AG09309 (cell line): ENCODE measurements around the gene RBM46.

ENCODE experiments used
- DNase-seq: peaks from one replicate; pipeline ENCODE4 v3.0.0-alpha.2; 2010; ENCODE audit warnings: low read depth
- H3K4me3 ChIP-seq: 2 replicates; pipeline ENCODE4 v1.5.1; 2011; ENCODE audit warnings: mild to moderate bottlenecking, low read depth, low read length, moderate library complexity; ENCODE audit not compliant: control insufficient read depth
- TF ChIP-seq, protein P1 (sequence below): IDR thresholded peaks from 2 replicates; pipeline ENCODE4 v1.5.1; 2011; ENCODE audit warnings: mild to moderate bottlenecking, low read depth, low read length, inconsistent platforms; ENCODE audit not compliant: insufficient read depth, control insufficient read depth; ENCODE audit errors: missing control alignments

RBM46 gene

DNA sequence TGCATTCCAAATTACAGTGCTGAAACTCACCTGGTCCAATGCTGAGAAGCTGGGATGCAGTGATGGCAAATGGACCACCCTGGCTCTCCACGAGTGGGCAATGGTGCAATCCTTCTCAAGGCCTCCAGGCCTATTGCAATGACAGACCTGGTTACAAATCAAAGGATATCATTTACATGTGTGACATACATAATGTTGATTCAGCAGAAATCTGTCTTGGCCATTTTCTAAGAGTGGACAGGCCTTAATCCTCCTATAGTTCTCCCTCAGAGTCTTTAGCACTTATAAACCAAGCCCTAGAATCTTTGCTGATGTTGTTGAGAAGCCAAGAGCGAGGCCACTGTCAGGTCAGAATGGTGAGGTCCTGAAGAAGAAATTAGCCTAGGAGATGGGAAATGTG is 20.2 kb upstream of the RBM46 start:
- H3K4me3 ChIP-seq = no peak overlapping the region
- TF ChIP-seq, protein P1, sequence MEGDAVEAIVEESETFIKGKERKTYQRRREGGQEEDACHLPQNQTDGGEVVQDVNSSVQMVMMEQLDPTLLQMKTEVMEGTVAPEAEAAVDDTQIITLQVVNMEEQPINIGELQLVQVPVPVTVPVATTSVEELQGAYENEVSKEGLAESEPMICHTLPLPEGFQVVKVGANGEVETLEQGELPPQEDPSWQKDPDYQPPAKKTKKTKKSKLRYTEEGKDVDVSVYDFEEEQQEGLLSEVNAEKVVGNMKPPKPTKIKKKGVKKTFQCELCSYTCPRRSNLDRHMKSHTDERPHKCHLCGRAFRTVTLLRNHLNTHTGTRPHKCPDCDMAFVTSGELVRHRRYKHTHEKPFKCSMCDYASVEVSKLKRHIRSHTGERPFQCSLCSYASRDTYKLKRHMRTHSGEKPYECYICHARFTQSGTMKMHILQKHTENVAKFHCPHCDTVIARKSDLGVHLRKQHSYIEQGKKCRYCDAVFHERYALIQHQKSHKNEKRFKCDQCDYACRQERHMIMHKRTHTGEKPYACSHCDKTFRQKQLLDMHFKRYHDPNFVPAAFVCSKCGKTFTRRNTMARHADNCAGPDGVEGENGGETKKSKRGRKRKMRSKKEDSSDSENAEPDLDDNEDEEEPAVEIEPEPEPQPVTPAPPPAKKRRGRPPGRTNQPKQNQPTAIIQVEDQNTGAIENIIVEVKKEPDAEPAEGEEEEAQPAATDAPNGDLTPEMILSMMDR = no peak
- DNase-seq = no peak

DNA sequence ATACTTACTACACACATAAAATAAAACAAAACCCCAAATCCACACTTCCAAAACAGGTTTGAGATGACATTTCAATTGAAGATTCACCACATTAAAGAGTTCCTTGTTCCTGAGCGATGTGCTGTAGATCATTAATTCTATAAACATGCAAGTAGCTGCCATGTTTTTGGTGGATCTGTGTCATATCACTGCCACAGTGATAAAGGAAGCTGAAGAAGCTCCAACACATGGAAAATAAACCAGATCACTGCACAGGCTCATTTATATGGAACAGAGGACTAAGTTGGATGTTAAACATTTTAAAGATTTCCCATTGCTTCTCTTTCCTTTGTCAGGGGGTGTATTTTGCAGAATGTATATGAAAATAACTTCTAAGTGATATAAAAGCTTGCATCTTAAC is 2.8 kb upstream of the RBM46 start:
- no peak overlapping the region for H3K4me3 ChIP-seq
- DNase-seq = no peak
- TF ChIP-seq, protein P1 = no peak

DNA sequence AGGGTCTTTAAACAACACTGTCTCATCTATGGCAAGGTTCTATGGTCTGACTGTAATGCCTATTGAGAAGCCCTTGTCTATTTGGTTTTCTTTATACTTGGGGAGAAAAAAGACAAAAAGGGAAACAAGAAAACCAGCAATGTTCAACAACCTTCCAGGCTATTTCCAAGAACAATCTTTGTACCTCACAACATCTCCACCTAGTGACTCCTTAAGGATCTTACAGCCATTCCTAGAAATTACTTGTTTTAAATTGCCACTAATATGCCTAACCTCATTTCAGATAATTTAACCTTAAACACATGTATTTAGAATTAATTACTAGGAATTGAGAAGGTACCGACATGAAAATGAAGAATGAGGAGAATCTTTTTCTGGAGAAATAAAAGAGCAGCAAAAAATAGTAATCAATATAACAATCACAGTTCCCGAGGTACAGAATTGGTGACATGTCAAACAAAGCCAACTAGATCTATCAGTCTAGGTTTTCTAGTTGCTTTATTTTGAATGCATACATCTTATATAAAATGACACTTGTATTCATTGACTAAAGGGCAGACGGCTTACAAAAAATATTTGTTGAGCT is 1.6 kb upstream of the RBM46 start:
- peak; percentile 5 for DNase-seq
- TF ChIP-seq, protein P1 = peak; percentile 50
- H3K4me3 ChIP-seq = no peak overlapping the region

DNA sequence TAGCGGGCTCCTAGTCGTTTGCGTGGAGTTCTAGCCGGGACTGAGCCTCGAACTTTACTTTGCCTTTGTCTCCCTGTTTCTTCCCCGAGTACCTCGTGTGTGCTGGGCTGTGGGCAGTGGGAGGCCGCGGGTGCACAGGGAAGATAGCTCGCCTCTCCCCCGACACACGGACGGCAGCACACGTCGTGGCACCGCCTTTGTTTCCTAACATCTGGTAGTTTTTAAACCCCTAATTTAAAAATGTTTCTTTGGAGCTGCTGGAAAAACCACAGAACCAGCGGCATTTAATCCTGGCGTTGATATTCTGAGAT is 866 bp downstream of the RBM46 start:
- DNase-seq = no peak
- TF ChIP-seq, protein P1 = no peak
- H3K4me3 ChIP-seq = no peak overlapping the region

DNA sequence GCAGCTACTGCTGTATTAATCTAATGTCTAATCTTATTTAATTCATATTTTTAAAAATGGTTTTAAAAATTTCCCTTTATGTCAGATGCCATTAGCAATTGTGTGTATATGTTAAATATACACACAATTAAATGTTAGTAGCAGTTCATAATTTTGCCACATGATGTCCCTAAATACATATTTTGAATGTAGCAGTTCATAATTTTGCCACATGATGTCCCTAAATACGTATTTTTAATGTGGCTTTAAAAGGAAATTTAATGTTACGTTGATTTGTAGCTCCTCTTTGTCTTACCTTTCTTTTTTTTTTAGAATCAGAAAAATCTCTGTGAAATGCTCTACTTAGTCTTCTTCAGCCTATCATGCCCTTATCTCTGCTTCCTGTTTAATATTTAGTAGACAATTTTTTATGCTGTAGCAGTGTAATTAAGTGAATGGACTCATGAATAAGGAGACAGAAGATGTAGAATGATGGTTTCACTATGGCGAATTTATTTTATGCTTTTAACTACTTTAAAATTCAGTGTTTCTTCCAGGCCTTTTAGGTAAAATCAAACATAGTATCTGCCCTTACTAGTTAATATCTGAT is 26.1 kb downstream of the RBM46 start:
- TF ChIP-seq, protein P1 = peak; percentile 50
- DNase-seq = peak; percentile 14
- no peak overlapping the region for H3K4me3 ChIP-seq

DNA sequence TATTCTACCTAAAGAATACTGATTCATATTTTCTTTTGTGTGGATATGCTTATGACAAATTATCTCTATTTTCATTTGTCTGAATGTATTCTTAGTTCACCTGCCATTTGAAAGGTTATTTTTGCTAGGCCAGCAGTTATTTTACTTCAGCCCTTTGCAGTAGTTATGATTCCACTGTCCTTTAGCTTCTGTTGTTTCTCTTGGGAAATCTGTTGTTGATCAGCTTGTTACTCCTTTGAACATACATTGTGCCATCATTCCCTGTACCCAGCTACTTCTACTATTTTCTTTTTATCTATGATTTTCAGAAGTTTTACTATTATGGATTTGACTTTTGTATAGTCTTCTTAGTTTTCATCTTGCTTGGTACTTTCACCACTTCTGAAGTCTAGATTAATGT is 37.2 kb downstream of the RBM46 start:
- H3K4me3 ChIP-seq = no peak overlapping the region
- TF ChIP-seq, protein P1 = no peak
- DNase-seq = no peak

DNA sequence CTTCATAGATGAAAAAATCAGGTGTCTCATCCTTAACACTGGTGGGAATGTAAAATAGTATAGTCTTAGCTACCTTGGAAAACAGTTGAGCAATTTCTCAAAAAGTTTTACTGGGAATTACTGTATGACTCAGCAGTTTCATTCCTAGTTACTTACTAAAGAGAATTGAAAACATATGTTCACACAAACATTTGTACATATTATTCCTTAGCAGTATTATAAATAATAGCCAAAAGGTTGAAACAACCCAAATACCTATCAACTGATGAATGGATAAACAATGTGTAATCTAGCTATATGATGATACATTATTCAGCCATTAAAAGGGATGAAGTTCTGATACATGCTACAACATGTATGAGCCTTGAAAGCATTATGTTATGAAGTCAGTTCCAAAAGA is 41.7 kb downstream of the RBM46 start:
- TF ChIP-seq, protein P1 = no peak
- peak; percentile 63 for DNase-seq

More for the DNA sequence above, 41.7 kb downstream of the RBM46 start:
- H3K4me3 ChIP-seq = no peak overlapping the region
